Sigmoid colon (tissue), 7 donors: ENCODE measurements around the gene KCNJ10. TPM values are rescaled to one million over a fixed set of nuclear protein-coding genes. Genes with fewer than 3 reads are reported as not detected.

ENCODE experiments used
- DNase-seq: peaks from one replicate; pipeline ENCODE4 v3.0.0-alpha.2; 2019
- H3K27ac ChIP-seq, 4 donors: fragments of 200-600 bp; sonication (generic); one replicate each; pipeline ENCODE4 v1.5.1; 2016 to 2019; ENCODE audit warnings: mild to moderate bottlenecking in 1 of 4
- H3K27me3 ChIP-seq, 3 donors: fragments of 200-600 bp; sonication (generic); one replicate each; pipeline ENCODE4 v1.5.1; 2019; ENCODE audit warnings: mild to moderate bottlenecking in 1 of 3
- H3K36me3 ChIP-seq, 4 donors: fragments of 200-600 bp; sonication (generic); one replicate each; pipeline ENCODE4 v1.5.1; 2016 to 2019
- H3K4me1 ChIP-seq, 4 donors: fragments of 200-600 bp; sonication (generic); one replicate each; pipeline ENCODE4 v1.5.1; 2017 to 2019
- H3K4me3 ChIP-seq, 4 donors: fragments of 200-600 bp; sonication (generic); one replicate each; pipeline ENCODE4 v1.5.1; 2017 to 2019; ENCODE audit warnings: mild to moderate bottlenecking in 2 of 4, moderate library complexity in 1 of 4
- H3K9me3 ChIP-seq, 4 donors: fragments of 200-600 bp in 3 of 4; sonication (generic) in 3 of 4; one replicate each; pipeline versions ENCODE4 v1.5.1 to v1.6.1; 2013 to 2019
- EP300 ChIP-seq, 4 donors: sonication (generic); formaldehyde crosslinking; IDR thresholded peaks; one replicate each; pipeline ENCODE4 v1.6.1; 2017; ENCODE audit warnings: antibody characterized with exemption in 4 of 4
- POLR2A ChIP-seq, 2 donors: fragments of 450-650 bp; IDR thresholded peaks; one replicate each; pipeline ENCODE4 v1.6.1; 2016; ENCODE audit warnings: antibody characterized with exemption in 2 of 2, mild to moderate bottlenecking in 2 of 2, moderate library complexity in 2 of 2
- POLR2AphosphoS5 ChIP-seq, 4 donors: sonication (generic); formaldehyde crosslinking; IDR thresholded peaks; one replicate each; pipeline ENCODE4 v1.6.1; 2017; ENCODE audit warnings: antibody characterized with exemption in 4 of 4
- WGBS, 2 donors: extraction: QIAGEN DNeasy Blood & Tissue Kit; methylation state at CpG; one replicate each; pipeline ENCODE4 v1.1.7; 2013; 5-methylcytosine and 5-hydroxymethylcytosine counted together
- intact Hi-C: fragments of 100-400 bp; cut with DNase I; formaldehyde crosslinking; loops from one replicate; pipeline ENCODE4 v1.15.1; 2023
- polyA plus RNA-seq, 3 donors: library from polyadenylated mRNA; stranded (reverse); fragments of 200-250 nt; gene quantifications; one replicate each; pipeline ENCODE4 v1.2.3, GENCODE V29; 2013
- total RNA-seq, 4 donors: library from RNA; depleted of rRNA; stranded (reverse); fragments of >200 nt; gene quantifications; one replicate each; pipeline ENCODE4 v1.1.0, GENCODE V29; 2016
- TF ChIP-seq, protein P1 (sequence below), 4 experiments: fragments of 450-650 bp in 3 of 4; fragments of 200-600 bp in 1 of 4; IDR thresholded peaks; one replicate each; pipeline ENCODE4 v1.5.1; 2016 to 2019; ENCODE audit warnings: antibody characterized with exemption in 4 of 4, mild to moderate bottlenecking in 3 of 4, moderate library complexity in 2 of 4
- donor health status: healthy with polysubstance abuse.
- donor health status: Bipolar disorder and iron deficiency.
- donor health status: healthy.

Gene KCNJ10
- total and polyA plus RNA-seq, 7 donors, result 0.23 to 1.3 (median 0.31) TPM; not detected in 3

DNA sequence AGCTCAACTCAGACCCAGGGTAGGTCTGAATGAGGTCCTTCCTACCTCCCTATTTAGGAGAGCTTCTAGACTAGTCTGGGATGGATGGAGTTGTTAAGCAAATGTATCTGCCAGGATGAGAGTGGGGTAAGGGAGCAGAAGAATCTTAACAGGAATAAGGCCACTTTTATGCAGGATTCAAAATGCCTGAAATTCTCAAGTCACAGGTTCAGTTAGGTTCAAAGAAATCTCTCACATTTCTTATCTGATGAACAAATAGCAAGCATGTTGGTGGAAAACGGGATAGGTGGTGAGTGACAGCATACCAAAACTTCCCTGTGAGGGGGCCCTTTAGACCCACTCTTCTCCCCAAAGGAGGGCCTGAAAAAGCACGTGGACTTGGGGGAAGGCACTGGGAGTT, 118.9 kb downstream of the KCNJ10 start:
- Histone ChIP-seq H3K36me3 (no peaks in the 10 kb centered on the region), H3K4me3 (no peak overlapping the region), H3K27ac (no peak overlapping the region), H3K27me3 (no peaks in the 10 kb centered on the region), H3K4me1 (peaks cover 0 to 16% (median 7%) of the 10 kb centered on the region in 4 donors), H3K9me3 (no peaks in the 10 kb centered on the region)
- WGBS, 2 donors, result 74 to 82% methylated on average over 2 of the region's 2 CpGs
- no peak for DNase-seq
- intact Hi-C loops, result no loop called here
- TF ChIP-seq POLR2A (IDR thresholded peaks at IDR 0.05), result no peak
- no peak for TF ChIP-seq EP300 (IDR thresholded peaks at IDR 0.05)
- no peak for TF ChIP-seq POLR2AphosphoS5 (IDR thresholded peaks at IDR 0.05)
- TF ChIP-seq, protein P1, sequence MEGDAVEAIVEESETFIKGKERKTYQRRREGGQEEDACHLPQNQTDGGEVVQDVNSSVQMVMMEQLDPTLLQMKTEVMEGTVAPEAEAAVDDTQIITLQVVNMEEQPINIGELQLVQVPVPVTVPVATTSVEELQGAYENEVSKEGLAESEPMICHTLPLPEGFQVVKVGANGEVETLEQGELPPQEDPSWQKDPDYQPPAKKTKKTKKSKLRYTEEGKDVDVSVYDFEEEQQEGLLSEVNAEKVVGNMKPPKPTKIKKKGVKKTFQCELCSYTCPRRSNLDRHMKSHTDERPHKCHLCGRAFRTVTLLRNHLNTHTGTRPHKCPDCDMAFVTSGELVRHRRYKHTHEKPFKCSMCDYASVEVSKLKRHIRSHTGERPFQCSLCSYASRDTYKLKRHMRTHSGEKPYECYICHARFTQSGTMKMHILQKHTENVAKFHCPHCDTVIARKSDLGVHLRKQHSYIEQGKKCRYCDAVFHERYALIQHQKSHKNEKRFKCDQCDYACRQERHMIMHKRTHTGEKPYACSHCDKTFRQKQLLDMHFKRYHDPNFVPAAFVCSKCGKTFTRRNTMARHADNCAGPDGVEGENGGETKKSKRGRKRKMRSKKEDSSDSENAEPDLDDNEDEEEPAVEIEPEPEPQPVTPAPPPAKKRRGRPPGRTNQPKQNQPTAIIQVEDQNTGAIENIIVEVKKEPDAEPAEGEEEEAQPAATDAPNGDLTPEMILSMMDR (IDR thresholded peaks at IDR 0.05), result no peak

GRCh38 chr1:159949981-159950381, 120.0 kb downstream of the KCNJ10 start:
- DNase-seq, result no peak
- TF ChIP-seq, protein P1 (IDR thresholded peaks at IDR 0.05), result no peak
- no peak for TF ChIP-seq EP300 (IDR thresholded peaks at IDR 0.05)
- no peak for TF ChIP-seq POLR2AphosphoS5 (IDR thresholded peaks at IDR 0.05)
- no peak for TF ChIP-seq POLR2A (IDR thresholded peaks at IDR 0.05)
- WGBS, 2 donors, result 93 to 95% methylated on average over 4 of the region's 4 CpGs
- Histone ChIP-seq H3K9me3 (no peaks in the 10 kb centered on the region), H3K36me3 (no peaks in the 10 kb centered on the region), H3K27ac (no peak overlapping the region), H3K4me1 (peaks cover 0 to 25% (median 17%) of the 10 kb centered on the region in 4 donors), H3K27me3 (no peaks in the 10 kb centered on the region), H3K4me3 (no peak overlapping the region)
- intact Hi-C loops, result loop anchor here (5.0 kb wide), 1 partner anchor 168 kb away; the partner anchor contains the start of gene DUSP23

GRCh38 chr1:159949123-159949522, 120.8 kb downstream of the KCNJ10 start:
- intact Hi-C loops, result loop anchor here (5.0 kb wide), 1 partner anchor 167 kb away; the partner anchor contains the start of gene DUSP23
- 30 to 62% methylated on average over 6 of the region's 6 CpGs for WGBS, 2 donors
- Histone ChIP-seq H3K36me3 (no peaks in the 10 kb centered on the region), H3K9me3 (no peaks in the 10 kb centered on the region), H3K27ac (peak overlapping the region in 3 of 4 donors; percentile 25 to 45 (median 42)), H3K27me3 (no peaks in the 10 kb centered on the region), H3K4me3 (no peak overlapping the region), H3K4me1 (peaks cover 0 to 30% (median 20%) of the 10 kb centered on the region in 4 donors)
- TF ChIP-seq POLR2AphosphoS5 (IDR thresholded peaks at IDR 0.05) (no peak), POLR2A (IDR thresholded peaks at IDR 0.05) (no peak), EP300 (IDR thresholded peaks at IDR 0.05) (no peak)
- TF ChIP-seq, protein P1 (IDR thresholded peaks at IDR 0.05), result no peak
- DNase-seq, result no peak

Other genes with a start within 250 kb of the KCNJ10 start
- 1 to 10 TPM; 3.3 to 5.0 (median 4.3) TPM for gene SLAMF8, start 243.3 kb downstream of the KCNJ10 start, total RNA-seq
- gene SLAMF8, start 243.3 kb downstream of the KCNJ10 start, polyA plus RNA-seq, result 10 to 100 TPM in 2 of 3 donors, 1 to 10 TPM in 1; 2.4 to 16.2 (median 13.3) TPM
- gene VSIG8, start 207.5 kb downstream of the KCNJ10 start, total RNA-seq, result not detected
- under 1 TPM in 1 of 3 donors, not detected in 2; 0.10 TPM for gene VSIG8, start 207.5 kb downstream of the KCNJ10 start, polyA plus RNA-seq
- gene CFAP45, start 170.0 kb downstream of the KCNJ10 start, total RNA-seq, result 1 to 10 TPM in 1 of 4 donors, under 1 TPM in 1, not detected in 2; 0.81 to 1.8 TPM
- gene CFAP45, start 170.0 kb downstream of the KCNJ10 start, polyA plus RNA-seq, result 1 to 10 TPM in 1 of 3 donors, under 1 TPM in 1, not detected in 1; 0.29 to 1.2 TPM
- 100 to 1,000 TPM in 2 of 4 donors, 10 to 100 TPM in 2; 88.8 to 109 (median 99.0) TPM for gene TAGLN2, start 144.7 kb downstream of the KCNJ10 start, total RNA-seq
- 100 to 1,000 TPM; 383 to 770 (median 531) TPM for gene TAGLN2, start 144.7 kb downstream of the KCNJ10 start, polyA plus RNA-seq
- under 1 TPM in 1 of 4 donors, not detected in 3; under 0.01 TPM for gene IGSF9, start 124.5 kb downstream of the KCNJ10 start, total RNA-seq
- gene IGSF9, start 124.5 kb downstream of the KCNJ10 start, polyA plus RNA-seq, result 10 to 100 TPM in 2 of 3 donors, 1 to 10 TPM in 1; 6.9 to 16.3 (median 11.4) TPM
- gene SLAMF9, start 115.9 kb downstream of the KCNJ10 start, total RNA-seq, result not detected
- under 1 TPM in 1 of 3 donors, not detected in 2; 0.15 TPM for gene SLAMF9, start 115.9 kb downstream of the KCNJ10 start, polyA plus RNA-seq
- gene PIGM, start 38.2 kb downstream of the KCNJ10 start, total RNA-seq, result 1 to 10 TPM; 3.3 to 4.7 (median 4.5) TPM
- 1 to 10 TPM in 1 of 3 donors, under 1 TPM in 2; 0.60 to 3.6 (median 0.69) TPM for gene PIGM, start 38.2 kb downstream of the KCNJ10 start, polyA plus RNA-seq
- gene KCNJ9, start 11.4 kb upstream of the KCNJ10 start, total RNA-seq, result under 1 TPM; under 0.01 to 0.36 (median 0.27) TPM
- gene KCNJ9, start 11.4 kb upstream of the KCNJ10 start, polyA plus RNA-seq, result under 1 TPM in 1 of 3 donors, not detected in 2; 0.22 TPM
- gene IGSF8, start 28.5 kb upstream of the KCNJ10 start, total RNA-seq, result 10 to 100 TPM; 11.1 to 11.4 (median 11.3) TPM
- 10 to 100 TPM in 1 of 3 donors, 1 to 10 TPM in 2; 4.8 to 34.9 (median 7.2) TPM for gene IGSF8, start 28.5 kb upstream of the KCNJ10 start, polyA plus RNA-seq
- gene ATP1A2, start 45.6 kb upstream of the KCNJ10 start, total RNA-seq, result 100 to 1,000 TPM in 2 of 4 donors, 10 to 100 TPM in 2; 60.7 to 153 (median 102) TPM
- gene ATP1A2, start 45.6 kb upstream of the KCNJ10 start, polyA plus RNA-seq, result 1 to 10 TPM in 2 of 3 donors, under 1 TPM in 1; 0.92 to 5.7 (median 1.8) TPM
- gene ATP1A4, start 81.4 kb upstream of the KCNJ10 start, total RNA-seq, result 1 to 10 TPM in 1 of 4 donors, under 1 TPM in 1, not detected in 2; 0.27 to 3.0 TPM
- gene ATP1A4, start 81.4 kb upstream of the KCNJ10 start, polyA plus RNA-seq, result under 1 TPM in 1 of 3 donors, not detected in 2; 0.22 TPM
- 1 to 10 TPM in 3 of 4 donors, under 1 TPM in 1; 0.66 to 9.4 (median 2.4) TPM for gene CASQ1, start 120.4 kb upstream of the KCNJ10 start, total RNA-seq
- gene CASQ1, start 120.4 kb upstream of the KCNJ10 start, polyA plus RNA-seq, result under 1 TPM in 2 of 3 donors, not detected in 1; 0.28 to 0.60 TPM
- 100 to 1,000 TPM in 1 of 4 donors, 10 to 100 TPM in 3; 65.7 to 126 (median 88.8) TPM for gene PEA15, start 135.2 kb upstream of the KCNJ10 start, total RNA-seq
- 100 to 1,000 TPM in 2 of 3 donors, 10 to 100 TPM in 1; 42.5 to 113 (median 109) TPM for gene PEA15, start 135.2 kb upstream of the KCNJ10 start, polyA plus RNA-seq
- gene DCAF8, start 192.4 kb upstream of the KCNJ10 start, total RNA-seq, result 100 to 1,000 TPM; 138 to 184 (median 147) TPM
- 10 to 100 TPM; 28.2 to 76.1 (median 44.4) TPM for gene DCAF8, start 192.4 kb upstream of the KCNJ10 start, polyA plus RNA-seq
- gene PEX19, start 215.0 kb upstream of the KCNJ10 start, total RNA-seq, result 10 to 100 TPM; 49.0 to 57.4 (median 53.0) TPM
- 10 to 100 TPM; 25.6 to 42.0 (median 35.4) TPM for gene PEX19, start 215.0 kb upstream of the KCNJ10 start, polyA plus RNA-seq